Small intestine (tissue), 7 donors: ENCODE data around the gene NPL. TPM values are rescaled to one million over a fixed set of nuclear protein-coding genes. Genes with fewer than 3 reads are reported as not detected.

Experiments
- DNase-seq, 2 donors: peaks; one replicate each; pipeline versions ENCODE4 v3.0.0 to v3.0.0-alpha.2; 2013
- FAIRE-seq: peaks from 2 replicates; lab custom pipeline; 2012; peaks lifted over from hg19 to GRCh38; lab: Jason Lieb, UNC
- H3K27ac ChIP-seq, 3 donors: one replicate each; pipeline ENCODE4 v1.5.1; 2013; ENCODE audit warnings: low read length in 2 of 3, mild to moderate bottlenecking in 2 of 3, control low read depth in 1 of 3, inconsistent platforms in 1 of 3, low read depth in 1 of 3, moderate library complexity in 1 of 3
- H3K27me3 ChIP-seq, 3 donors: one replicate each; pipeline ENCODE4 v1.6.1; 2013; ENCODE audit warnings: low read length in 3 of 3, inconsistent platforms in 1 of 3; ENCODE audit not compliant: control insufficient read depth in 3 of 3, insufficient read depth in 3 of 3
- H3K36me3 ChIP-seq, 3 donors: one replicate each; pipeline ENCODE4 v1.6.1; 2013; ENCODE audit warnings: low read length in 3 of 3, inconsistent platforms in 1 of 3, low read depth in 1 of 3, mild to moderate bottlenecking in 1 of 3, moderate library complexity in 1 of 3; ENCODE audit not compliant: control insufficient read depth in 3 of 3, insufficient read depth in 2 of 3
- H3K4me1 ChIP-seq, 3 donors: one replicate each; pipeline ENCODE4 v1.6.1; 2013; ENCODE audit warnings: low read length in 2 of 3, inconsistent platforms in 1 of 3, low read depth in 1 of 3, mild to moderate bottlenecking in 1 of 3, moderate library complexity in 1 of 3; ENCODE audit not compliant: control insufficient read depth in 3 of 3, insufficient read depth in 2 of 3
- H3K4me3 ChIP-seq, 3 donors: one replicate each; pipeline ENCODE4 v1.5.1; 2013; ENCODE audit warnings: low read length in 3 of 3, control low read depth in 1 of 3, inconsistent platforms in 1 of 3, low read depth in 1 of 3, mild to moderate bottlenecking in 1 of 3, moderate library complexity in 1 of 3
- H3K9me3 ChIP-seq, 2 donors: one replicate each; pipeline ENCODE4 v1.6.1; 2013; ENCODE audit warnings: low read depth in 1 of 2, low read length in 1 of 2; ENCODE audit not compliant: control insufficient read depth in 2 of 2, insufficient read depth in 1 of 2
- WGBS, 3 donors: extraction: QIAGEN DNeasy Blood & Tissue Kit; methylation state at CpG; one replicate each; pipeline ENCODE4 v1.1.7; 2013; 5-methylcytosine and 5-hydroxymethylcytosine counted together
- polyA plus RNA-seq, 4 donors: library from polyadenylated mRNA; stranded (reverse) in 3 of 4; unstranded in 1 of 4; fragments of 200-250 nt in 3 of 4; fragments of 120-200 nt in 1 of 4; gene quantifications; one replicate each; pipeline versions ENCODE4 v1.2.1 to v1.2.3, GENCODE V29; 2013
- donor health status: healthy with polysubstance abuse.
- donor health status: control.
- donor health status: control.
- donor health status: Bipolar disorder and iron deficiency.
- donor health status: healthy.

NPL gene
- polyA plus RNA-seq, 4 donors: 3.8 to 45.4 (median 4.9) TPM

GRCh38 chr1:182756423-182756822 is 33.1 kb upstream of the NPL start:
- DNase-seq (peak; percentile 24 to 25), FAIRE-seq (no peak)
- Histone ChIP-seq H3K9me3 (peaks cover 0 to 2% of the 10 kb centered on the region in 2 donors), H3K27me3 (peaks cover 0 to 3% (median 0%) of the 10 kb centered on the region in 3 donors), H3K4me1 (peaks cover 2 to 4% (median 4%) of the 10 kb centered on the region in 3 donors), H3K4me3 (no peak overlapping the region), H3K27ac (no peak overlapping the region), H3K36me3 (no peaks in the 10 kb centered on the region)

- Histone ChIP-seq H3K27me3 (no peaks in the 10 kb centered on the region), H3K27ac (no peak overlapping the region), H3K4me1 (no peaks in the 10 kb centered on the region), H3K9me3 (peaks cover 0 to 4% of the 10 kb centered on the region in 2 donors), H3K36me3 (no peaks in the 10 kb centered on the region), H3K4me3 (no peak overlapping the region)
- WGBS, 3 donors: 77 to 87% (median 78%) methylated on average over 4 of the region's 4 CpGs
- FAIRE-seq: no peak
- DNase-seq: no peak
Observed at GRCh38 chr1:182761396-182762395, 27.9 kb upstream of the NPL start.

DNA sequence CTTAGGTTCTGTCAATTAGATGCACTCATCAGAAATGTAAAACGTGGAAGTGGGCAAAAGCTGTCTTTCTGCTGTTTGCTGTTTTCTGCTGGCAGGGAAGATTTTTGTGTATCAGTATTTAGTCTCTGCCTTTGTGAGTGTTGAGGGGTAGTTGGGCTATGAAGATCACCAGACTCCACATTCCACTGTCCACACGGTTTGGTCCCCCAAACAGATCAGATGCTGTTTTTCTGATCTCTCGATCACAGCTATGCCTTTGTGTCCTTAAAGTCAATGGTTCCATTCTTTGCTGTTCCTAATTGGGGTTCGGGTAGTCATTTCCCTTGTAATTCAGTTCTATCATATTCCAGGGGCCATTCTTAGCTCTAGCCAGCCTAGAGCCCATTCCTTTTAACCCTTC is 27.0 kb upstream of the NPL start:
- no peaks in the 10 kb centered on the region for H3K27me3 ChIP-seq
- H3K4me1 ChIP-seq: no peaks in the 10 kb centered on the region
- H3K9me3 ChIP-seq: peaks cover 0 to 4% of the 10 kb centered on the region in 2 donors
- 78 to 88% (median 88%) methylated on average over 4 of the region's 4 CpGs for WGBS, 3 donors
- no peak for DNase-seq
- H3K27ac ChIP-seq: no peak overlapping the region
- no peak for FAIRE-seq
- no peaks in the 10 kb centered on the region for H3K36me3 ChIP-seq
- H3K4me3 ChIP-seq: no peak overlapping the region

DNA sequence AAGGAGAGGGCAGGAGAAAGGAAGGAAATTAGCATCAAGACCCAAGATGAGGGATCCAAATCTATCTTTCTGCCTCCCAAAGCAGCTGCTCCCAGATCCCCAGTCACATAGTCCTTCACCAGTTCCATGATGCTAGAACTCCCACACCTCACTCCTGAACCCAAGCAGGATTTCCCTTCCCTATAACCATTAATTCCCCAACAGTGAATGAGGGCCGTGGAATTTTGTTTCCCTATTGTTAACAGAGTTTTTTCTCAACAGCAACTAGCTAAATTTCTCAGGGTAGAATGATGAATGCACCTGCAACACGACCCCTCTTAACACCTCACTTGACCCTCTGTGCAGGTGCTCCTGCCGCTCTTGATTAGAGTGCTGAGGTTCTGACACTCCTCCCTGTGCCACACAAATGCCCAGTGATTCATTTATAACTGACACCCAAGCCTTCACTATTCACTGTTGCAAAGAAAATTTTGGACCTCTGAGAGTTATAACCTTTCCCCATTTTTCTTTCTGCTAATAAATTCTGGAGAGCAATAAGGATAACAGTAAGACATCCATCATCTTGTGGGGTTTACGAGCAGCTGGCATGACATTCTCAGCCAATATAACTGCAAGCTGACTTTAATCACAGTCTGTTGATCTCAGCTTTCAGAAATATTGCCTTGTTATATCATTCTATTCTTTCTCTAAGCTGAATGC is 25.4 kb upstream of the NPL start:
- Histone ChIP-seq H3K9me3 (peaks cover 0 to 4% of the 10 kb centered on the region in 2 donors), H3K4me1 (no peaks in the 10 kb centered on the region), H3K27me3 (no peaks in the 10 kb centered on the region), H3K4me3 (no peak overlapping the region), H3K27ac (no peak overlapping the region), H3K36me3 (no peaks in the 10 kb centered on the region)
- FAIRE-seq (no peak), DNase-seq (no peak)
- WGBS, 3 donors: 65 to 71% (median 71%) methylated on average over 4 of the region's 4 CpGs

- H3K36me3 ChIP-seq: no peaks in the 10 kb centered on the region
- DNase-seq (no peak), FAIRE-seq (no peak)
- no peaks in the 10 kb centered on the region for H3K27me3 ChIP-seq
- H3K4me3 ChIP-seq: no peak overlapping the region
- H3K9me3 ChIP-seq: peaks cover 0 to 4% of the 10 kb centered on the region in 2 donors
- H3K27ac ChIP-seq: no peak overlapping the region
- 58 to 83% (median 70%) methylated on average over 3 of the region's 3 CpGs for WGBS, 3 donors
- H3K4me1 ChIP-seq: no peaks in the 10 kb centered on the region
Observed at GRCh38 chr1:182765391-182765790, 24.2 kb upstream of the NPL start.

- H3K27ac ChIP-seq: no peak overlapping the region
- no peak for FAIRE-seq
- H3K36me3 ChIP-seq: no peaks in the 10 kb centered on the region
Observed at GRCh38 chr1:182766050-182766449, 23.5 kb upstream of the NPL start.

GRCh38 chr1:182766881-182767645 is 22.5 kb upstream of the NPL start:
- Histone ChIP-seq H3K36me3 (no peaks in the 10 kb centered on the region), H3K27ac (no peak overlapping the region), H3K9me3 (no peaks in the 10 kb centered on the region), H3K4me1 (no peaks in the 10 kb centered on the region), H3K4me3 (no peak overlapping the region), H3K27me3 (no peaks in the 10 kb centered on the region)
- DNase-seq: peak in 1 of 2 donors; percentile 20
- FAIRE-seq: no peak
- WGBS, 3 donors: 54 to 78% (median 64%) methylated on average over 4 of the region's 4 CpGs

More at GRCh38 chr1:182766050-182766449, 23.5 kb upstream of the NPL start:
- H3K27me3 ChIP-seq: no peaks in the 10 kb centered on the region
- H3K4me3 ChIP-seq: no peak overlapping the region
- 92 to 93% (median 93%) methylated on average over 2 of the region's 2 CpGs for WGBS, 3 donors
- no peaks in the 10 kb centered on the region for H3K4me1 ChIP-seq
- DNase-seq: no peak
- peaks cover 0 to 4% of the 10 kb centered on the region in 2 donors for H3K9me3 ChIP-seq

GRCh38 chr1:182768963-182769362 is 20.6 kb upstream of the NPL start:
- Histone ChIP-seq H3K4me3 (no peak overlapping the region), H3K9me3 (no peaks in the 10 kb centered on the region), H3K4me1 (no peaks in the 10 kb centered on the region), H3K36me3 (no peaks in the 10 kb centered on the region), H3K27ac (no peak overlapping the region), H3K27me3 (no peaks in the 10 kb centered on the region)
- WGBS, 3 donors: 39 to 54% (median 46%) methylated on average over 2 of the region's 2 CpGs
- FAIRE-seq (no peak), DNase-seq (peak in 1 of 2 donors; percentile 8)
